HCT116 (cell line): ENCODE results near the gene GALNT13. TPM values are rescaled to one million over a fixed set of nuclear protein-coding genes. Genes with fewer than 3 reads are reported as not detected.

Experiments used
- ATAC-seq: fragments of 200-7000 bp; cut with Tn5 transposase; 2 replicates; pipeline ENCODE4 v1.9.1; 2020; ENCODE audit warnings: mild to moderate bottlenecking, moderate library complexity
- BruUV-seq: library from RNA; stranded (reverse); fragments of 400-500 nt; replicated peaks from 2 replicates; lab custom pipeline; 2021; lab: Mats Ljungman, UMichigan
- CTCF ChIA-PET: fragments of 300-600 bp; sonication (Branson Sonifier 250); formaldehyde crosslinking; loops from one replicate; lab custom pipeline; 2021; ENCODE audit warnings: antibody characterized with exemption; lab: Charles Lee
- POLR2A ChIA-PET: fragments of 300-600, 350-600 bp; sonication (Branson Sonifier 250); formaldehyde crosslinking; loops from one replicate; lab custom pipeline; 2021; ENCODE audit warnings: antibody characterized with exemption; lab: Charles Lee
- RAD21 ChIA-PET, 2 experiments: fragments of 300-600 bp; sonication (Branson Sonifier 250); formaldehyde crosslinking; loops; one replicate each; lab custom pipeline; 2023; ENCODE audit warnings: low total read pairs in 2 of 2; ENCODE audit not compliant: uncharacterized antibody in 2 of 2, unreplicated experiment in 2 of 2, low non-redundant PET in 1 of 2; lab: Charles Lee
- DNase-seq: peaks from one replicate; pipeline ENCODE4 v3.0.0-alpha.2; 2010; ENCODE audit warnings: low read depth, low spot score
- H2AFZ ChIP-seq: fragments of 200-600 bp; shearing (Covaris generic), sonication (generic); 2 replicates; pipeline ENCODE4 v1.6.1; 2017; ENCODE audit warnings: low read depth, mixed run types, mixed read lengths, antibody characterized with exemption, low read length; ENCODE audit not compliant: poor library complexity, severe bottlenecking
- H3K27ac ChIP-seq: 2 replicates; pipeline ENCODE4 v1.5.1; 2012; ENCODE audit warnings: low read depth, low read length
- H3K27me3 ChIP-seq: fragments of 200-600 bp; sonication (generic); 2 replicates; pipeline ENCODE4 v1.6.1; 2016; ENCODE audit warnings: mixed run types, low read length, mixed read lengths; ENCODE audit not compliant: insufficient read depth
- H3K36me3 ChIP-seq, 2 experiments: fragments of 200-500 bp in 1 of 2; fragments of 200-600 bp in 1 of 2; sonication (Bioruptor generic) in 1 of 2; sonication (generic) in 1 of 2; 2 replicates each; pipeline versions ENCODE4 v1.5.1 to v1.6.1; 2014 to 2016; ENCODE audit warnings: low read length in 2 of 2, inconsistent platforms in 1 of 2, mixed read lengths in 1 of 2, mixed run types in 1 of 2; ENCODE audit not compliant: insufficient read depth in 2 of 2, control insufficient read depth in 1 of 2
- H3K4me1 ChIP-seq, 2 experiments: fragments of 200-600 bp in 1 of 2; sonication (generic) in 1 of 2; 2 replicates each; pipeline versions ENCODE4 v1.5.1 to v1.6.1; 2012 to 2017; ENCODE audit warnings: low read length in 2 of 2, inconsistent platforms in 1 of 2, mild to moderate bottlenecking in 1 of 2, mixed read lengths in 1 of 2, mixed run types in 1 of 2, moderate library complexity in 1 of 2; ENCODE audit not compliant: insufficient read depth in 2 of 2, control insufficient read depth in 1 of 2
- H3K4me2 ChIP-seq: fragments of 200-600 bp; sonication (generic); 2 replicates; pipeline ENCODE4 v1.6.1; 2017; ENCODE audit warnings: mixed run types, low read length, mixed read lengths
- H3K4me3 ChIP-seq, 2 experiments: fragments of 200-600 bp in 1 of 2; sonication (generic) in 1 of 2; replicated peaks in 1 of 2; 2 replicates each; pipeline ENCODE4 v1.5.1; 2011 to 2016; ENCODE audit warnings: low read length in 2 of 2, control low read depth in 1 of 2, low read depth in 1 of 2, mild to moderate bottlenecking in 1 of 2, mixed read lengths in 1 of 2, mixed run types in 1 of 2
- H3K79me2 ChIP-seq: fragments of 200-600 bp; sonication (generic); 2 replicates; pipeline ENCODE4 v1.6.1; 2017; ENCODE audit warnings: mild to moderate bottlenecking, mixed run types, low read length, moderate library complexity, mixed read lengths; ENCODE audit not compliant: insufficient read depth
- H3K9ac ChIP-seq: fragments of 200-600 bp; sonication (generic); 2 replicates; pipeline ENCODE4 v1.6.1; 2016; ENCODE audit warnings: low read length, mixed read lengths
- H3K9me2 ChIP-seq: fragments of 200-600 bp; sonication (generic), shearing (Covaris generic); 2 replicates; pipeline ENCODE4 v1.6.1; 2017; ENCODE audit warnings: mixed run types, mild to moderate bottlenecking, moderate library complexity; ENCODE audit not compliant: insufficient read depth
- H3K9me3 ChIP-seq, 2 experiments: fragments of 200-500 bp in 1 of 2; fragments of 200-600 bp in 1 of 2; sonication (Bioruptor generic) in 1 of 2; sonication (generic) in 1 of 2; 2 replicates each; pipeline ENCODE4 v1.6.1; 2014 to 2017; ENCODE audit warnings: low read length in 2 of 2, mixed read lengths in 2 of 2, inconsistent platforms in 1 of 2, low read depth in 1 of 2, mild to moderate bottlenecking in 1 of 2, mixed run types in 1 of 2, moderate library complexity in 1 of 2; ENCODE audit not compliant: control insufficient read depth in 1 of 2, insufficient read depth in 1 of 2
- H4K20me1 ChIP-seq: fragments of 200-600 bp; sonication (generic), shearing (Covaris generic); 2 replicates; pipeline ENCODE4 v1.6.1; 2017; ENCODE audit warnings: mixed run types, mild to moderate bottlenecking, moderate library complexity; ENCODE audit not compliant: insufficient read depth
- CBX3 ChIP-seq: IDR thresholded peaks from 2 replicates; pipeline ENCODE4 v1.6.1; 2012; ENCODE audit warnings: low read depth
- CTCF ChIP-seq, 3 experiments: fragments of 200-600 bp in 1 of 3; sonication (generic) in 1 of 3; IDR thresholded peaks in 2 of 3; conservative IDR thresholded peaks in 1 of 3; 2 replicates each; pipeline ENCODE4 v1.5.1; 2012 to 2017; ENCODE audit warnings: low read depth in 2 of 3, low read length in 2 of 3, antibody characterized with exemption in 1 of 3, borderline replicate concordance in 1 of 3, control low read depth in 1 of 3, mild to moderate bottlenecking in 1 of 3, mixed read lengths in 1 of 3, mixed run types in 1 of 3, moderate library complexity in 1 of 3; ENCODE audit not compliant: insufficient read depth in 1 of 3
- EGR1 ChIP-seq: IDR thresholded peaks from 2 replicates; pipeline ENCODE4 v1.6.1; 2012; ENCODE audit warnings: low read depth
- ELF1 ChIP-seq: IDR thresholded peaks from 2 replicates; pipeline ENCODE4 v1.6.1; 2012; ENCODE audit warnings: low read depth, borderline replicate concordance
- EZH2 ChIP-seq: fragments of 200-600 bp; sonication (generic); IDR thresholded peaks from 2 replicates; pipeline ENCODE4 v1.6.1; 2017; ENCODE audit warnings: antibody characterized with exemption, mixed run types
- FOSL1 ChIP-seq: IDR thresholded peaks from 2 replicates; pipeline ENCODE4 v1.6.1; 2012; ENCODE audit warnings: low read depth
- JUND ChIP-seq: IDR thresholded peaks from 2 replicates; pipeline ENCODE4 v1.6.1; 2012
- POLR2A ChIP-seq: IDR thresholded peaks from 2 replicates; pipeline ENCODE4 v1.7.0; 2011; ENCODE audit warnings: borderline replicate concordance; ENCODE audit not compliant: insufficient read depth, insufficient read length; ENCODE audit errors: extremely low read depth
- POLR2AphosphoS5 ChIP-seq: IDR thresholded peaks from 2 replicates; pipeline ENCODE4 v1.6.1; 2011; ENCODE audit warnings: mild to moderate bottlenecking, low read depth, low read length, moderate library complexity
- RAD21 ChIP-seq: IDR thresholded peaks from 2 replicates; pipeline ENCODE4 v1.6.1; 2012; ENCODE audit warnings: low read depth, mild to moderate bottlenecking
- SIN3A ChIP-seq: IDR thresholded peaks from 2 replicates; pipeline ENCODE4 v1.6.1; 2012; ENCODE audit warnings: low read depth
- SP1 ChIP-seq: IDR thresholded peaks from 2 replicates; pipeline ENCODE4 v1.6.1; 2012; ENCODE audit warnings: low read depth
- SRF ChIP-seq: IDR thresholded peaks from 2 replicates; pipeline ENCODE4 v1.6.1; 2012; ENCODE audit warnings: low read depth
- TCF7L2 ChIP-seq: IDR thresholded peaks from 2 replicates; pipeline ENCODE4 v1.7.0; 2011; ENCODE audit warnings: borderline replicate concordance, inconsistent platforms; ENCODE audit not compliant: insufficient read depth, insufficient read length; ENCODE audit errors: extremely low read depth
- YY1 ChIP-seq: IDR thresholded peaks from 2 replicates; pipeline ENCODE4 v1.6.1; 2011; ENCODE audit warnings: low read length, low read depth, moderate library complexity, mild to moderate bottlenecking; ENCODE audit not compliant: insufficient replicate concordance; ENCODE audit errors: extremely low read depth
- ZFX ChIP-seq: fragments of 450-650 bp; IDR thresholded peaks from 2 replicates; pipeline ENCODE4 v1.6.1; 2017
- ZNF274 ChIP-seq: fragments of 200-500 bp; sonication (Bioruptor generic); IDR thresholded peaks from 2 replicates; pipeline ENCODE4 v1.6.1; 2014; ENCODE audit warnings: mild to moderate bottlenecking, low read depth, low read length, inconsistent platforms
- intact Hi-C: fragments of 100-400 bp; cut with micrococcal nuclease; formaldehyde crosslinking; loops from 2 replicates; pipeline ENCODE4 v1.10.0; 2022
- total RNA-seq: library from RNA; stranded (reverse); gene quantifications from one replicate; pipeline ENCODE4 v1.2.1, GENCODE V29; 2021; ENCODE audit not compliant: unreplicated experiment
- TF ChIP-seq, protein P1 (sequence below): IDR thresholded peaks from 2 replicates; pipeline ENCODE4 v1.6.1; 2011; ENCODE audit warnings: mild to moderate bottlenecking, low read length, moderate library complexity; ENCODE audit not compliant: insufficient replicate concordance; ENCODE audit errors: extremely low read depth
- TF ChIP-seq, protein P2 (sequence below): IDR thresholded peaks from 2 replicates; pipeline ENCODE4 v1.6.1; 2012
- TF ChIP-seq, protein P3 (sequence below): IDR thresholded peaks from 2 replicates; pipeline ENCODE4 v1.6.1; 2012

The GALNT13 gene
- total RNA-seq, 1 experiment from 2014 or later = 0.44 TPM

DNA sequence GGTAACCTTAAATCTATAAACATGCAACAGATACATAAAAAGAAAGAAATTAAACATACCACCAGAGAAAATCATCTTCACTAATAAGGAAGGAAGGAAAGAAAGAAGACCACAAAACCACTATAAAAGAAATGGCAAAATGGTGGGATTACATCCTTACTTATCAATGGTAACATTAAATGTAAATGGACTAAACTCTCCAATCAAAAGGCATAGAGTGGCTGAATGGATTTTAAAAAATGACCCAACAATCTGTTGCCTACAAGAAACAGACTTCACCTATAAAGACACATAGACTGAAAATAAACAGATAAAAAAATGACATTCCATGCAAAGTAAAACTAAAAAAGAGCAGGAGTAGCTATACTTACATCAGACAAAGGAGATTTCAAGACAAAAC is 195.4 kb downstream of the GALNT13 start:
- Histone ChIP-seq H4K20me1 (no peaks in the 10 kb centered on the region), H3K9me2 (no peaks in the 10 kb centered on the region), H3K4me1 (no peaks in the 10 kb centered on the region), H3K9me3 (no peaks in the 10 kb centered on the region), H3K4me2 (no peak overlapping the region), H3K36me3 (no peaks in the 10 kb centered on the region), H2AFZ (no peak overlapping the region), H3K4me3 (no peak overlapping the region), H3K9ac (no peak overlapping the region), H3K27me3 (no peaks in the 10 kb centered on the region), H3K79me2 (no peaks in the 10 kb centered on the region), H3K27ac (no peak overlapping the region)
- DNase-seq = no peak
- ChIA-PET RAD21 (no interaction called here), CTCF (no interaction called here), POLR2A (no interaction called here)
- TF ChIP-seq ELF1 (no peak), SP1 (no peak), ZNF274 (no peak), SRF (no peak), EGR1 (no peak), POLR2AphosphoS5 (no peak), FOSL1 (no peak), JUND (no peak), POLR2A (no peak), YY1 (no peak), EZH2 (no peak), TCF7L2 (no peak), CBX3 (no peak), ZFX (no peak), CTCF (IDR thresholded peaks at IDR 0.05 in 2 of 3, conservative IDR thresholded peaks at IDR 0.05 in 1 of 3; ENCODE audit: borderline replicate concordance in 1 of 3, insufficient read depth in 1 of 3, low read depth in 2 of 3, low read length in 2 of 3) (no peak), RAD21 (no peak), SIN3A (no peak)
- TF ChIP-seq, protein P1, sequence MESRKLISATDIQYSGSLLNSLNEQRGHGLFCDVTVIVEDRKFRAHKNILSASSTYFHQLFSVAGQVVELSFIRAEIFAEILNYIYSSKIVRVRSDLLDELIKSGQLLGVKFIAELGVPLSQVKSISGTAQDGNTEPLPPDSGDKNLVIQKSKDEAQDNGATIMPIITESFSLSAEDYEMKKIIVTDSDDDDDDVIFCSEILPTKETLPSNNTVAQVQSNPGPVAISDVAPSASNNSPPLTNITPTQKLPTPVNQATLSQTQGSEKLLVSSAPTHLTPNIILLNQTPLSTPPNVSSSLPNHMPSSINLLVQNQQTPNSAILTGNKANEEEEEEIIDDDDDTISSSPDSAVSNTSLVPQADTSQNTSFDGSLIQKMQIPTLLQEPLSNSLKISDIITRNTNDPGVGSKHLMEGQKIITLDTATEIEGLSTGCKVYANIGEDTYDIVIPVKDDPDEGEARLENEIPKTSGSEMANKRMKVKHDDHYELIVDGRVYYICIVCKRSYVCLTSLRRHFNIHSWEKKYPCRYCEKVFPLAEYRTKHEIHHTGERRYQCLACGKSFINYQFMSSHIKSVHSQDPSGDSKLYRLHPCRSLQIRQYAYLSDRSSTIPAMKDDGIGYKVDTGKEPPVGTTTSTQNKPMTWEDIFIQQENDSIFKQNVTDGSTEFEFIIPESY = no peak
- TF ChIP-seq, protein P2, sequence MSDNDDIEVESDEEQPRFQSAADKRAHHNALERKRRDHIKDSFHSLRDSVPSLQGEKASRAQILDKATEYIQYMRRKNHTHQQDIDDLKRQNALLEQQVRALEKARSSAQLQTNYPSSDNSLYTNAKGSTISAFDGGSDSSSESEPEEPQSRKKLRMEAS = no peak
- TF ChIP-seq, protein P3, sequence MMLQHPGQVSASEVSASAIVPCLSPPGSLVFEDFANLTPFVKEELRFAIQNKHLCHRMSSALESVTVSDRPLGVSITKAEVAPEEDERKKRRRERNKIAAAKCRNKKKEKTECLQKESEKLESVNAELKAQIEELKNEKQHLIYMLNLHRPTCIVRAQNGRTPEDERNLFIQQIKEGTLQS = no peak
- intact Hi-C loops = no loop called here
- no peak for ATAC-seq
- BruUV-seq = no TSS peak
